Measurements from ENCODE around the gene TSSK6.

DNA sequence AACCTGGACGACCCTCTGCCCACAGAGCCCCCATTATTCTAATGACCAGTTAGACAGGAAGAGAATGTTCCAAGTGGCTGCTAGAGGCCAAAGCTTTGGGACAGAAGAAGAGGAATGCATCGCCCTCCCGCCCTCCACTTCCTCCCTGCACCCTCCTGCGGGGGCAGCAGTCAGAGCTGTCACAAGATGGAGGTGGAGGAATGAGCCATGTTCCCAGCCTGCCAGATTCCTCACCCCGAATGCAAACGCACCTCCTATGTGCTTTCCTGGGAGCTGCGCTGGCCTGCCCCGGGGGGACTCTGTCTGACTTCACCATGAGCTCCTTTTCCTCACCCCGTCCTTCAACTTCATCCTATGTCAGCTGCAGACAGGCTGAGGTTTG is 15.1 kb upstream of the TSSK6 start:
- TF ChIP-seq EZH2 (IDR thresholded peaks at IDR 0.05; ENCODE audit: low read depth, unreplicated experiment): no peak
- TF ChIP-seq, protein P1, sequence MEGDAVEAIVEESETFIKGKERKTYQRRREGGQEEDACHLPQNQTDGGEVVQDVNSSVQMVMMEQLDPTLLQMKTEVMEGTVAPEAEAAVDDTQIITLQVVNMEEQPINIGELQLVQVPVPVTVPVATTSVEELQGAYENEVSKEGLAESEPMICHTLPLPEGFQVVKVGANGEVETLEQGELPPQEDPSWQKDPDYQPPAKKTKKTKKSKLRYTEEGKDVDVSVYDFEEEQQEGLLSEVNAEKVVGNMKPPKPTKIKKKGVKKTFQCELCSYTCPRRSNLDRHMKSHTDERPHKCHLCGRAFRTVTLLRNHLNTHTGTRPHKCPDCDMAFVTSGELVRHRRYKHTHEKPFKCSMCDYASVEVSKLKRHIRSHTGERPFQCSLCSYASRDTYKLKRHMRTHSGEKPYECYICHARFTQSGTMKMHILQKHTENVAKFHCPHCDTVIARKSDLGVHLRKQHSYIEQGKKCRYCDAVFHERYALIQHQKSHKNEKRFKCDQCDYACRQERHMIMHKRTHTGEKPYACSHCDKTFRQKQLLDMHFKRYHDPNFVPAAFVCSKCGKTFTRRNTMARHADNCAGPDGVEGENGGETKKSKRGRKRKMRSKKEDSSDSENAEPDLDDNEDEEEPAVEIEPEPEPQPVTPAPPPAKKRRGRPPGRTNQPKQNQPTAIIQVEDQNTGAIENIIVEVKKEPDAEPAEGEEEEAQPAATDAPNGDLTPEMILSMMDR (conservative IDR thresholded peaks at IDR 0.05; ENCODE audit: low read depth in 2 of 2): peak in 1 of 2 experiments; percentile 24; a peak in 2 of 4 replicates

All from GM23338 (cell line).